ENCODE data around the gene SLN.

Gene SLN

GRCh38 chr11:107683807-107684206 lies 28.0 kb downstream of the SLN start:
- no peaks in the 10 kb centered on the region for H3K4me1 Mint-ChIP-seq (ENCODE audit: low read depth)
- no peak overlapping the region for H3K27ac Mint-ChIP-seq
- H3K9me3 Mint-ChIP-seq = no peaks in the 10 kb centered on the region
- H3K27me3 Mint-ChIP-seq (ENCODE audit: low read depth) = no peaks in the 10 kb centered on the region
- no peak overlapping the region for H3K4me3 Mint-ChIP-seq
- no peaks in the 10 kb centered on the region for H3K36me3 Mint-ChIP-seq (ENCODE audit: low read depth)
- no peak for DNase-seq (ENCODE audit: low spot score)

DNA sequence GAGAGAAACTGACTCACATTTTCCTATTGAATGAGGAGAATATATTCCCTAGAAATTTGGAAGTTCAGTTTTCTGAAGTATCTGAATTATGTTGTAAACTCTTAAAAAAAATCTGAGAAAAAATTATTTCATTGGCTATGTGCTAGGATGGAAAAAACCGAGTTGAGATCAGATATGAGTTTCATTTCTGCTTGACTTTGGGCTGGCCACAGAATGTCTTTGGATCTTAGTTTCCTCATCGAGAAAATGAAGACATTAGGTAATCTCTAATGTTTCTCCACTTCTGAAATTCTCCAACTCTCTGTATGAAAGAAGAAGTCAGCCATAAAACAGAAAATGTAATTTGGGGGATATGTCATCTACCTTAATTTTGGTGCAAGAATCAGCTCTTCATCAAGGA lies 28.8 kb downstream of the SLN start:
- Mint-ChIP-seq H3K4me3 (no peak overlapping the region), H3K27me3 (ENCODE audit: low read depth) (no peaks in the 10 kb centered on the region), H3K36me3 (ENCODE audit: low read depth) (no peaks in the 10 kb centered on the region), H3K4me1 (ENCODE audit: low read depth) (no peaks in the 10 kb centered on the region), H3K9me3 (no peaks in the 10 kb centered on the region), H3K27ac (no peak overlapping the region)
- no peak for DNase-seq (ENCODE audit: low spot score)

- Mint-ChIP-seq H3K36me3 (ENCODE audit: low read depth) (no peaks in the 10 kb centered on the region), H3K9me3 (no peaks in the 10 kb centered on the region), H3K27me3 (ENCODE audit: low read depth) (no peaks in the 10 kb centered on the region), H3K4me3 (no peak overlapping the region), H3K4me1 (ENCODE audit: low read depth) (no peaks in the 10 kb centered on the region), H3K27ac (no peak overlapping the region)
- DNase-seq (ENCODE audit: low spot score) = no peak
Observed at GRCh38 chr11:107682572-107682971, 29.3 kb downstream of the SLN start.

DNA sequence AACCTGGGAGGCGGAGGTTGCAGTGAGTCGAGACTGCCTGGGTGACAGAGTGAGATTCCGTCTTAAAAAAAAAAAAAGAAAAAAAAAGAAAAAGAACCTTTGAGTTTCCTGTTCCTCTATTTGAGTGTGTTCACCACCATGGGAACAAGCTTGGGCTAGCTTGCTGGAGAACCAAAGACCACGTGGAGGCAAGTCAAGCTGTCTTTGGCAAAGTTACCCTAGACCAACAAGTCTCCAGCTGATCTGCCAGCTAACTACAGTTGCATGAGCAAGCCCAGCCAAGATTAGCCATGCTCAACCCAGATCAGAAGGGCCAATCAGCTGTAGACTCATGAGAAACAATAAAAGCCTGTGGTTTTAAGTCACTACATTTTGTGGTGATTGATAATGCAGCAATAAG lies 29.7 kb downstream of the SLN start:
- Mint-ChIP-seq H3K27ac (no peak overlapping the region), H3K4me3 (no peak overlapping the region), H3K9me3 (no peaks in the 10 kb centered on the region), H3K36me3 (ENCODE audit: low read depth) (no peaks in the 10 kb centered on the region), H3K27me3 (ENCODE audit: low read depth) (no peaks in the 10 kb centered on the region), H3K4me1 (ENCODE audit: low read depth) (no peaks in the 10 kb centered on the region)
- DNase-seq (ENCODE audit: low spot score) = no peak

DNA sequence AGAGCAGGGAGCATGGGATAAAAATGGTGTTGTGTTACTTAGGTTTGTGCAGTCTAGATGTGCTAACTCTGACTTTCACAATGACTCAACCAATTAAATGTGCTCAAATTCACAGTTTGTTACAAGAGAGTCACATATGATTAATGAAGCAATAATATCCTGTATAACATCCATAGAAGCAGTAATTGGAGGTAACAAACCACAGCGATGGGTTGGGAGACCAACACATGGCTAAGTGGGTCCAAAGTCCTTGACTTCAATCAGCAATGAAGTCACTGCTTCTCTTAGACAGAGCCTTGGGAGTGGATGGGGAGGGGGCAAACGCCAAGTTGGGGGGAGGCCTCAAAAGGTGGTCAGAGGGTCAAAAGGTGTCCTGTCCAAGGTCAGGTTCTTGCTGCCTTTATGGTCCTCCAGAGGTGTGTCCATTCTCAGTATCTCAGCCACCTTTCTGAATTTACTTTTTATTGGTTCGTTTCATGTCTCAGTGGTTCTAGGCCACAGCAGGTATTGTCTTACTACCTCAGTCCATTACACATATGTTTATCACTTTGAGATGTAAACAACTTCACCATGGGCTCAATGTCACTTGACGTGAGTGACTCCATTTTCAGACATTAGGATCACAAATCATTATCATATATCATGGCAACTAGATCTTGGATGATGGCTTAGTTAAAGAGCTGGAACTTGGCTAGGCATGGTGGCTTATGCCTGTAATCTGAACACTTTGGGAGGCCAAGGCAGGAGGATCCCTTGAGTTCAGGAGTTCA lies 32.4 kb downstream of the SLN start:
- H3K4me3 Mint-ChIP-seq = no peak overlapping the region
- H3K27me3 Mint-ChIP-seq (ENCODE audit: low read depth) = peaks cover 4% of the 10 kb centered on the region
- no peaks in the 10 kb centered on the region for H3K9me3 Mint-ChIP-seq
- no peaks in the 10 kb centered on the region for H3K4me1 Mint-ChIP-seq (ENCODE audit: low read depth)
- DNase-seq (ENCODE audit: low spot score) = no peak
- no peak overlapping the region for H3K27ac Mint-ChIP-seq
- no peaks in the 10 kb centered on the region for H3K36me3 Mint-ChIP-seq (ENCODE audit: low read depth)

DNA sequence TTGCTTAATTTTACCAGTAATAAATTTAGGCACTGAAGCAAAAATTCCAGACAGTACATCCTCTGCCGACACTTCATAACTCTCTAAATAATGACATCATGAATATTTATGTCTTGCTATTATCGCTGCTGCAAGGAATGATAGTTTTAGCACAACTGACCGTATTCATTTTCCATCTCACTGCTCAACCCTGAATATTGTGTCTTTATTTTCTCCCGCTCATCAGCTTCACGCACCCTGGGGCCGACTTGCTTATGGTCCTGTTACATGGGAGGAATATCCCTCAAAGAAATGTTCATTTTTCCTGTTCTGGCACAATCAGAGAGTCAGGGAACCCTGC lies 33.3 kb downstream of the SLN start:
- no peak for DNase-seq (ENCODE audit: low spot score)
- no peaks in the 10 kb centered on the region for H3K4me1 Mint-ChIP-seq (ENCODE audit: low read depth)
- no peak overlapping the region for H3K4me3 Mint-ChIP-seq
- H3K27me3 Mint-ChIP-seq (ENCODE audit: low read depth) = peaks cover 4% of the 10 kb centered on the region
- H3K9me3 Mint-ChIP-seq = no peaks in the 10 kb centered on the region
- no peaks in the 10 kb centered on the region for H3K36me3 Mint-ChIP-seq (ENCODE audit: low read depth)
- H3K27ac Mint-ChIP-seq = no peak overlapping the region

DNA sequence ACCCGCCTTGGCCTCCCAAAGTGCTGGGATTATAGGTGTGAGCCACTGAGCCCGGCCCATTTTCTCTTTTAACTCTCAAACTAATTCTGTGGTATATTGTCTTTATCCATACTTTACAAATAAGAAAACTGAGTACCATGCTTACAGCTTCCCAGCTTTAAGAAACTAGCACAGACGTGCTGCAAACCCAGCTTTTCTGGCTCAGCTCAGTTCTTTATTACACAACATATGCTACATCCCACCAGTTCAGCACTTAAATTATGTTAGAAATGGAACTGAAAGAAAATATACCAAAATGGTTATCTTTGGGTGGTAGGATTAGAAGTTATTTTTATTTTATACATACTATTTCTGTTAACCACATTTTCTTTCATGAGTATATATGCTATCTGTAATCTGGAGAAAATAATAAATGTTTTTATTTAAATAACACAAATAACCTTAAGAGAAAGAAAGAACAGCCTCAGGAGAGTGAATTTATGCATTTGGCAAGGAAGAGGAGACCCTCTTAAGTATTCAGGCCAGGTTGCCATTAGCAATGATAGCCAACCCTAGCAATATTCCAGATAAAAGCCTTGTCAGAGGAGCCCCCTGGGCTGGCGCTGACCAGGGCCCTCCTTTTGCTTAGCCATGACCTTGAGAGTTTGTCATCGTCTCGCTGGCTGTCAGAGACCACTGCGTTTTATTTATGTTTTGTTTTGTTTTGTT lies 33.8 kb downstream of the SLN start:
- Mint-ChIP-seq H3K36me3 (ENCODE audit: low read depth) (no peaks in the 10 kb centered on the region), H3K9me3 (no peaks in the 10 kb centered on the region), H3K27me3 (ENCODE audit: low read depth) (peaks cover 4% of the 10 kb centered on the region), H3K27ac (no peak overlapping the region), H3K4me1 (ENCODE audit: low read depth) (no peaks in the 10 kb centered on the region), H3K4me3 (no peak overlapping the region)
- no peak for DNase-seq (ENCODE audit: low spot score)

DNA sequence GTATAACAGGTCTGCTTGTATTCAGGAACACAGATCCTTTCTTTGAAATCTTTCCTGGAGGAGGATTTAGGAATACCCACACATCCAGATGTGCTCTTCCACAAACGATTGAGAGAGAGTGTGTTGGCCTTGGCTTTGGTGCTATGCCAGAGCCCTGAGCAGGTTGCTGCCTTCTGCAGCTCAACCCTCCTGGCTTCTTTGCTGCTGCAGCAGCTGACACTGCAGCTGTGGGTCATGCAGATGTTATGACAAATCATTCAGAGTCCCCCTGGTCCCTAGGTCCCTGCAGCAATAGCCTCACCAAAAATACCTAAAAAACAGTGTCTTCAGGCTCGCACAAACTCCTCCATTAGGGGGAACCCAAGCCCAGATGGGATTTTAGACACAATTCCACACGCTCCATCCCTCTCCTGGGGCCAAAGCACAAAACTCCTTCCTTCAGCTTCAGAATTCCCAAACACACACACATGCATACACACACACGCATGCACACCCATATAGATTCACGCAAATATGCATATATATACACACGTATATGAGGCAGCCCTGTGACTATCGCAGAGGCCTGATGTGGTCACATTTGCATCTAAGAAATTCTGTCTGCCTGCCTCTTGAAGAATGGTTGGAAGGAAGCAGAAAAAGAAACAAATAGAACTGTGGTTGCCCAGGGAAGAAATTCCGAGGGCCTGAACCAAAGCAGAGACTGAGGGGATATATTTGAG lies 35.4 kb downstream of the SLN start:
- no peaks in the 10 kb centered on the region for H3K9me3 Mint-ChIP-seq
- no peak overlapping the region for H3K27ac Mint-ChIP-seq
- H3K4me3 Mint-ChIP-seq = no peak overlapping the region
- peaks cover 4% of the 10 kb centered on the region for H3K27me3 Mint-ChIP-seq (ENCODE audit: low read depth)
- DNase-seq (ENCODE audit: low spot score) = no peak
- H3K36me3 Mint-ChIP-seq (ENCODE audit: low read depth) = no peaks in the 10 kb centered on the region
- H3K4me1 Mint-ChIP-seq (ENCODE audit: low read depth) = no peaks in the 10 kb centered on the region

- Mint-ChIP-seq H3K27me3 (ENCODE audit: low read depth) (peaks cover 4% of the 10 kb centered on the region), H3K4me1 (ENCODE audit: low read depth) (no peaks in the 10 kb centered on the region), H3K9me3 (no peaks in the 10 kb centered on the region), H3K4me3 (no peak overlapping the region), H3K36me3 (ENCODE audit: low read depth) (no peaks in the 10 kb centered on the region), H3K27ac (no peak overlapping the region)
- no peak for DNase-seq (ENCODE audit: low spot score)
Observed at GRCh38 chr11:107675902-107676301, 36.0 kb downstream of the SLN start.

DNA sequence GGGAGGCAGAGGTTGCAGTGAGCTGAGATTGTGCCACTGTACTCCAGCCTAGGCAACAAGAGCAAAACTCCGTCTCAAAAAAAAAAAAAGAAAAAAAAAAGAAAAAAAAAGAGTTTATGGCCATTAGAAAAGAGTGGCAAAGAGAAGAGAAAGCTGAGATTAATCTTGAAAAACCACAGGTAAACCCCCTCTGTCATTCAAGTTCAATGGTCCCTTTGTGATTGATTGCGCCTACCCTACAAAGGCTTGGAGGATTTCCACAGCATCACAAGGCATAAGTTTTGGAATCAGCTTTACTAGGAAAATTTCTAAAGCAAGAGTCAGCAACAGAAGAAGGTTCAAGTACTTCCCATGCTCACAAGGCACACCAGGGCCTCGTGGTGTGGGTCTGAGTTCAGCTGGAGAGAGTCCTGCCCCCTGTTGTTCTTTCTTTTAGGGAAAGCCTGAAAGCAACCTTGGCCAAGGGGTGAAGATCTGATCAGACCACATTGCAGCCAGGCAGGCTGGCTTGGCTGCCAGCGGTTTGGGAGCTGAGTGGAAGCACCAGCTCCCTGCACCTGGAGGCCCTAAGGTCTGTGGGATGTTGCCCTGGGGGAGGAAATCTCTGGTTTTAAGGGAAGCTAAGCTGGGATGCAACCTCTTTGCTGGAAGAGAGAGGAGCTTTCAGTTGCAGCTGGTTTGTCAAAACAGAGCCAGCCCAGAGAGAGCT lies 41.8 kb downstream of the SLN start:
- H3K4me1 Mint-ChIP-seq (ENCODE audit: low read depth) = no peaks in the 10 kb centered on the region
- H3K27ac Mint-ChIP-seq = no peak overlapping the region
- no peaks in the 10 kb centered on the region for H3K9me3 Mint-ChIP-seq
- H3K4me3 Mint-ChIP-seq = no peak overlapping the region
- peaks cover 3% of the 10 kb centered on the region for H3K27me3 Mint-ChIP-seq (ENCODE audit: low read depth)
- DNase-seq (ENCODE audit: low spot score) = no peak
- no peaks in the 10 kb centered on the region for H3K36me3 Mint-ChIP-seq (ENCODE audit: low read depth)

GRCh38 chr11:107669191-107669740 lies 42.6 kb downstream of the SLN start:
- no peaks in the 10 kb centered on the region for H3K27me3 Mint-ChIP-seq (ENCODE audit: low read depth)
- DNase-seq (ENCODE audit: low spot score) = no peak
- H3K36me3 Mint-ChIP-seq (ENCODE audit: low read depth) = no peaks in the 10 kb centered on the region
- no peaks in the 10 kb centered on the region for H3K9me3 Mint-ChIP-seq
- H3K4me1 Mint-ChIP-seq (ENCODE audit: low read depth) = no peaks in the 10 kb centered on the region
- no peak overlapping the region for H3K27ac Mint-ChIP-seq
- no peak overlapping the region for H3K4me3 Mint-ChIP-seq

DNA sequence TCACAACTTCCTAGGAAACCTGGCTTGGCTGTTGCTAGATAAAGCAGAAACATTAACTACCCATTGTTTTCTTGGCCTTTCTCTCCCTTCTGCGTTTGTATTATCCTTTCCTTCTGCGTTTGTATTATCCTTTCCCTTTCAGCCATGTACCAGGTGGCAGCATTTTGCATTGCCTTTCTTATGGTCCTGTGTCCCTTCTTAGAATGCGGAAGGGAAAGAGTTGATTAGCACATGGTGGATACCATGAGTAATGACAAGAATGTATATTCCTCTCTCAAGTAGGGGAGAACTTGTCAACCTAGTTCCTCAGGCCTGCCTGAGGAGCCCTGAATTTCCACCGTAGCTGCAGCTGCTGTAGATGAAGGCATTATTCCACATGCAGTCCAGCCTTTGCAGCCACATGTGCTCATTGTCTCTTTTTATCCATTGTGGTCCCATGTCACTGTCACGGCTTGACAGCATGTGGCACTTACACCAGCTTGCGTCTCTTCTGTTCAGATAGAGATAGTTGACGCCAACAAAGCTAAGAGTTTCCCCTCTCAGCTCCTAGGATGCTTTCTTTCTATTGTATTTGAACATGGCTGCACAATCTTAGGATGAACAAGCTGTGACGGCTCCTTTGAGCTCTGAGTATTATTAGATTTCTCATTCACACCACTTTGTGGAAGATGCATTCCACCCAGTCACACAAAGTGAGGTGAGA lies 44.8 kb downstream of the SLN start:
- Mint-ChIP-seq H3K36me3 (ENCODE audit: low read depth) (no peaks in the 10 kb centered on the region), H3K4me1 (ENCODE audit: low read depth) (no peaks in the 10 kb centered on the region), H3K27ac (no peak overlapping the region), H3K27me3 (ENCODE audit: low read depth) (peaks cover 2% of the 10 kb centered on the region), H3K9me3 (no peaks in the 10 kb centered on the region), H3K4me3 (no peak overlapping the region)
- DNase-seq (ENCODE audit: low spot score) = no peak

GRCh38 chr11:107665018-107665417 lies 46.8 kb downstream of the SLN start:
- no peak overlapping the region for H3K27ac Mint-ChIP-seq
- DNase-seq (ENCODE audit: low spot score) = no peak
- peaks cover 2% of the 10 kb centered on the region for H3K27me3 Mint-ChIP-seq (ENCODE audit: low read depth)
- H3K4me1 Mint-ChIP-seq (ENCODE audit: low read depth) = no peaks in the 10 kb centered on the region
- H3K4me3 Mint-ChIP-seq = no peak overlapping the region
- no peaks in the 10 kb centered on the region for H3K9me3 Mint-ChIP-seq
- no peaks in the 10 kb centered on the region for H3K36me3 Mint-ChIP-seq (ENCODE audit: low read depth)

Data from T-helper 2 cell treated with Interferon-gamma antibody and Interleukin-4, amounts not matched to agents 5 μg/mL and 100 μg/mL, for 36 hours (primary cell).